HG03108 (cell line): ENCODE data around the gene MCF2L.

ENCODE experiments used
- ATAC-seq: cut with Tn5 transposase; IDR thresholded peaks from one replicate; pipeline ENCODE4 v1.9.1; 2021; ENCODE audit warnings: moderate library complexity; ENCODE audit not compliant: unreplicated experiment

The MCF2L gene

DNA sequence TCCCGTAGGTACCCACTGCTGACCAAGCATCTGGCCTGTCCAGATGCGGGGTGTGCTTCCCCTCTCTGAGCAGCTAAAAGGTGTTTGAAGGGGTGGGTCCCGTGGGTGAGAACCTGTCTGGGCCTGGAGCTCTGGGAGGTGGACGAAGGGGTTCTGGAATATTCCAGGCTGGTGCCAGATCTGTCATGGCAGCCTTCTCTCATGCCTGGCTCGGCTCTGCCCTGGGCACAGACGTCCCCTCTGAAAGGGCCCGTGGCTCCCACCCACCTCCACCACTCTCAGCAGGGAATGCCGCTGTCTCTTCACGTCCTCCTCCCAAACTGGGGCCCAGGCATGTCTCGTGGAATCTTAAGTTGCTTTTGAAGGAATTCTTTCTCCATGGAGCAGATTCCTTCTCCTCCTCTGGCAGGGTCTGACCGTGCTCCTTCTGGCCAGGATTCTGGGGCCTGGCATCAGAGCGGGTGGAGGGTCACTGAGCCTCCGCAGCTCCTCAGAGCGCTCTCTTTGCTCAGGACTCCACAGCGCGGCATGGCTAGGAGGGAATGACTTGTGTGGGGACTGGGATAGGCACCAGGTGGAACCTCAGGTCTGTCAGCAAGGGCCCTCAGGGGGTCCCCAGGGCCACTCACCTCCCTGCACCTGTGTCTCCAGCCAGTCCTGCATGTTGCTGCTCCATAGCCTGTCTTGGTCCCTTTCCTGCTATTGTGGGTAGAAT, 5.9 kb upstream of the MCF2L start:
- ATAC-seq = no peak

DNA sequence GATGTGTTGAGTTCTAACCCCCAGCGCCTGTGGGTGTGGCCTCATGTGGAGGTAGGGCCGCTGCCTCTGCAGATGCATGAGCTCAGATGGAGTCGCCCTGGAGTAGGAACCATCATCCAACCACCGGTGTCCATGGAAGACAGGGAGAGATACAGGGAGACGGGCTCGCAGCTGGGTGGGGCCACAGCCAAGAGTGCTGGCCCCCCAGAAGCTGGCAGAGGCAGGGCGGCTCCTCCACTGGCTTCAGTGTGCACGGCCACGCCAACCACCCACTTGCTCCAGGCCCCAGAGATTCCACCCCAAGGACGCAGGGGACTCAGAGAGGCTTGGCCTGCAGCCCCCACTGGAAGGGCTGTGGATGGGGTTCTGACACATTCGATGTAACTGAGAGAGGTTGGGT, 5.4 kb upstream of the MCF2L start:
- ATAC-seq = no peak

DNA sequence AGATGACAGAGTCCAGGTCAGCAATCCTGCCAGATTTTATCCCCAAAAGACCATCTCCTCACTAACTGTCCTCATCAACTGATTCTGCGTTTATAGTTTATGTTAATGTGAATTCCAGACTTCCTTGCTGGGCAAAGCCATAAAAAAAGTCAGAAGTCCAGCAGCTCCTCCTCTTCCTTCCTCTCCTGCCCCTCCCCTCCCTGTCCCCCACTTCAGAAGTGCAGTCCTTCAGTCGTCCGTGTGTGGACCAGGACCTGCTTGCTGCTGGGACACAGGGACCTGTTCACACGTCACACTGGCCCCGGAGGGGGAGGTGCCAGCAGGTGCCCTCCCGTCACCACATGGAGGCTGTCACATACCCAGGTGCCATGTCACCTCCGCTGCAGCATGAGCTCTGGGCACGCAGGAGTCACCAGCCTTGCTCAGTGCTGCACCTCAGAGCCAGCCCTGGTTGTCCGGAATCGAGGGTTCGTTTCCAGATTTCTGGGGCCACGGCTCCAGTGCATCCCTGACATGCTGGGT, 4.0 kb upstream of the MCF2L start:
- ATAC-seq = no peak

DNA sequence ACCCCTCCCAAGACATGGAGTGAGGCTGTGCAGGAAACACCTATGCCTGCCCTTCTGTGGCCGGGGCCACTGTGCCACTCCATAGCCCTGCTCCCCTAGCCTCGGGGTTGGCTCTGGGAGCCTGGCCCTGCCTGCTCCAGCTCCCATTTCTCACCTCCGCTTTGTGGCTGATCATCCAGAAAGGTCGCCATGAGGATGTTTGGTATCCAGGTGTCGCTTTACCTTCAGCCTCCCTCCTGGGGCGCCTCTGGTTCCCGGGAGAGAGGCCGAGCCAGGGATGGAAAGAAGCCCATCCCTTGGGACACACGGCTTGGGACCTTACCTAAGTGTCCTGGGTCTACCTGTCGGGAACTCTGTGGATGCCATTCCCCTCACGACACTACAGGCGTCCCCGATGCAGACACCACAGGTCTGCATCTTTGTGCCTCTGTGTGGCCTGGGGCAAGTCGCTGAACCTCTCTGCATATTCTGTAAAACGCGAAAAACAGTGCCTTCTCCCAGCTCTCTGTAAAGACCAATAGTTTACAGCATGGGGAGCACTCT, 3.4 kb upstream of the MCF2L start:
- ATAC-seq = no peak

DNA sequence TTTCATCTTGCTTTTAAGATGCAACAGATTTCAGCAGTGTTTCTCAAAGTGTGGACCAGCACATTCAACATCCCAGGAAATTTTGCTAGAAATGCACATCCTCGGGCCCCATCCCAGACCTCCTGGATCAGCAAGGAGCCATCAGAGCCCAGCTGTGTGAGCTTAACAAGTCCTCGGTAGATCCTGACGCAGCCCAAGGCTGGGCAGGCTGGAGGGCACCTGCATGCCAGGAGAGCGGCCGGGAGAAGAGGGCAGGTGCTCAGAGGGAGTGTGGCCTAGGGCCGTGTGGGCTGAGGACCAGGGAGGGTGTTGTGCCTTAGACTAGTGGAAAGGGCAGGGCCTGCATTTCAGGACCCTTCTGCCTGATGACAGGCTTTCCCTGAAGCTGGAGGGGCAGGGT, 2.2 kb upstream of the MCF2L start:
- no peak for ATAC-seq

DNA sequence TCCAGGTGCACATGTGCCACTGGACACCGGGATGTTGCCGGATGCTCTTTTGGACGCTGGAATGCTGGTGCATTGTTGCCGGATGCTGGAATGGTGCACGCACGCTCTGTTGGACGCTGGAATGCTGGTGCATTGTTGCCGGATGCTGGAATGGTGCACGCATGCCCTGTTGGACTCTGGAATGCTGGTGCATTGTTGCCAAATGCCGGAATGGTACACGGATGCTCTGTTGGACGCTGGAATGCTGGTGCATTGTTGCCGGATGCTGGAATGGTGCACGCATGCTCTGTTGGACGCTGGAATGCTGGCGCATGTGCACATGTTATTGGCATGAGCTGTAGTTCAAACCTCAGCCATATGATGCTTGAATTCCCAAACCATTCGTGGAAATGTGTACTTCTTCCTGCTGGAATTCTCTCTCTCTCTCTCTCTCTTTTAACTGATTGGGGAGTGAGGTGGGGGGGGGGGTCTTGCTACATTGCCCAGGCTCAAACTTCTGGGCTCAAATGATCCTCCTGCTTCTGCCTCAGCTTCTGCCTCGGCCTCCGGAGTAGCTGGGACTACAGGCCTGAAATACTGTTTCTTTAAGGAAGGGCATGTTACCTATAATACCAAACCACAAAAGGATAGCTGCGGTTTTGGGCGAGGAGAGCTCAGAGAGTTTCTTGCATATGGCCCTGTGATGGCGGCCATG, 1.2 kb upstream of the MCF2L start:
- ATAC-seq = no peak

DNA sequence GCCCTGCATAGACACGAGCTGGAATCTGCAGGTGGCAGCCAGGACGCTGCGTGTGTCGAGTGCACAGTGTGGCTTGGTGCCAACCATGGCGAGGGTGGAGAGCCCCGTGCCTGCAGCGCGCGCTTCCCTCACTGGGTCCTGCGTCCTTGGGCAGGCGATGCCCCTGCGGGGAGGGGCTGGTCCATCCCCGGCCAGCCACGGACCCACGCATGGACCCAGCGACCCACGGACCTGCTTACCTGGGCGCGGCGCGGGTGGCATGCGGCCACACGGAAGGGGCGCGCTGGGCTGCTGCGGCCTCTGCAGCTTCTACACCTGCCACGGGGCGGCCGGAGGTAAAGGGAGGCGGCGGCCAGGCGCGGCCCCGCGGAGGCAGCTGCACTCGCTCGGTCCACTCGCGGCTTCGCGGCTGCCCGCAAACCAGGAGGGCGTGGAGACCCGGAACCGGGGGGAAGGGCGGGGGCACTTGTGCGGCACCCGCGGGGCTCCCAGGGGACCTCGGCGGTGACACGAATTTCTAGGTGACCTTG, 569 bp upstream of the MCF2L start:
- no peak for ATAC-seq

DNA sequence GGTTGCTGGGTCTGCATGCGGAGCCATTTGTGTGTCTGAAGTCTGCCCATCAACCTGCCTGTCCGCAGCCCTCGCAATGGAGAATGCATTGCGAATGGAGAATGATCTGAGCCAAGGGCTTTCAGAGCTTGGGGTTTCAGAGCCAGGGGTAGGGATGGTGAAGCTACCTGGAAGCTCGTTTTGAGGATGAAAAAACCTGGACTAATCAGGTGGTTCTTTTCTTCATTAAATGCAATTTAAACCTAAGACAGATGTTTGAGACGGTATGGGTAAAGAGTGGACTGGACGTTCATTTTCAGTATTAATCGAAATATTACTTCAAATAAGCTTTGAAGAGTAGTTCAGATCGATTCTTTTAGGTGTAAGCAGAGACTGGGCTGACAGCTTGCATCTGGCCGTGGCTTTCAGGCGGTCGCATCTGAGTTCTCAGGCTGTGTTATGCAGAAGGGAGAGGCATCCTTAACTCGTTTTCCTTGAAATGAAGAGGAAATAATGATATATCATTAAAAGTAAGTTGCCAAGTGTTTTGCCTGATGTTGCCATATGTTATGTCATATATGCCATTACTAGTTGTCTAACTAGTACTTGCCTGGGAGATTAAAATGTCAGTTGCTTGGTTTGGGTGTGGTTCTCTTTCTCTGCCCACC, 801 bp downstream of the MCF2L start:
- ATAC-seq = no peak

DNA sequence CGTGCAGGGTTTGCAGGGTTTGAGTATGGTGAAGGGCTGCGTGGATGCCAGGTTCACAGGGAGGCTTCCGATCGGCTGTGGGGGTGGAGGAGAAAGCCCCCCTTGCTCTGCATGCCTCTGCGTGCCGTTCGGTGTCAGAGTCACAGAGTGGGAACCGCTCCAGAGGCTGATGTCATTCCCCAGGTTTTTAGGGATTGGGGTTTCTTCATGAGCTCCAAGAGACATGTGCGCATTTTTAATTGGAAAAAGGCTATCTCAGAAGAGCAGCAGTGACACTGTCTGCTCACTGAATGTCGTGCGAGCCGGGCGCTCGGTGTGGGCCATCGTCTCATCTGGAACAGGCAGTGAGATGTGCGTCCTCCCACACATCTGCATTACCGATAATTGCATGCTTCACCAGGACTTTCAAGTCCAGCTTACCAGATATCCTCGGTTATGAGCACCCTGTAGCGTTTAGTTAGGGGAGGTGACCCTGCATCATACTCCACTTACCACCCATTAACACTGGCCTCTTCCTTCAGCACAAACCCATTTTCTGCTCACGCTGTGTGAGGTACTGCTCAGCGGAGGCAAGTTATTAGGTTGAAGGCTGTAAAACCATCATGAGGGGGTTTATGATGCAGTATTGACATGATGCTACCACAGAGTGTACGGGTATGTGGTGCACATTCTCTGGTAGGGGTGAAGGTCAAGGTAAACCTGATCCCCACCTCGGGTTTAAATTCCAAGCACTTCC, 1.7 kb downstream of the MCF2L start:
- ATAC-seq = no peak

DNA sequence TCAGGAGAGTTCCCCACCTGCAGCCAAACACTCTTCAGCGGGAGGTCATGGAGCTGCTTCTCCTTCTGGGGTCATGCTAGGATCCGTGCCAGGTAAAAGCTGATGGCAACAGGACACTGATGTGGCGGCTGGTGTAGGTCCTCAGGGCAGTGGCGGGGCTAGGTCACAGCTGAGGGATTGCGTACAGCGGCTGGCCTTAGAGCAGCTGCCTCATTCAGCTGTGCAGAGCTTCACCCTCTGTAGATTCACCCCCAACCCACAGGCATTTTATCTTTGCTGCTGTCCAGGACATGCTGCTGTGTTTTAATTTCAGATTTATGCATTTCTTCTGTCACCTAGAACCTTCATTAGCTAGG, 2.3 kb downstream of the MCF2L start:
- ATAC-seq = no peak

DNA sequence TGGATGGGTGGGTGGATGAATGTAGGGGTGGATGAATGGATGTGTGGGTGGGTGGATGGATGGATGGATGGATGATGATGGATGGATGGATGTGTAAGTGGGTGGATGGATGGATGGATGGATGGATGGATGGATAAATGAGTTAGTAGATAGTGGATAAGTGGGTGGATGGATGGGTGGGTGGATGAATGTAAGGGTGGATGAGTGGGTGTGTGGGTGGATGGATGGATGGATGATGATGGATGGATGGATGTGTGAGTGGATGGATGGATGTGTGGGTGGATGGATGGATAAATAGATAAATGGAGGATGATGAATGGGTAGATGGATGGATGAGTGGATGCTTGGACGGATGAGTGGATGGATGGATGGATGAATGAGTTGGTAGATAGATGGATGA, 3.2 kb downstream of the MCF2L start:
- no peak for ATAC-seq

DNA sequence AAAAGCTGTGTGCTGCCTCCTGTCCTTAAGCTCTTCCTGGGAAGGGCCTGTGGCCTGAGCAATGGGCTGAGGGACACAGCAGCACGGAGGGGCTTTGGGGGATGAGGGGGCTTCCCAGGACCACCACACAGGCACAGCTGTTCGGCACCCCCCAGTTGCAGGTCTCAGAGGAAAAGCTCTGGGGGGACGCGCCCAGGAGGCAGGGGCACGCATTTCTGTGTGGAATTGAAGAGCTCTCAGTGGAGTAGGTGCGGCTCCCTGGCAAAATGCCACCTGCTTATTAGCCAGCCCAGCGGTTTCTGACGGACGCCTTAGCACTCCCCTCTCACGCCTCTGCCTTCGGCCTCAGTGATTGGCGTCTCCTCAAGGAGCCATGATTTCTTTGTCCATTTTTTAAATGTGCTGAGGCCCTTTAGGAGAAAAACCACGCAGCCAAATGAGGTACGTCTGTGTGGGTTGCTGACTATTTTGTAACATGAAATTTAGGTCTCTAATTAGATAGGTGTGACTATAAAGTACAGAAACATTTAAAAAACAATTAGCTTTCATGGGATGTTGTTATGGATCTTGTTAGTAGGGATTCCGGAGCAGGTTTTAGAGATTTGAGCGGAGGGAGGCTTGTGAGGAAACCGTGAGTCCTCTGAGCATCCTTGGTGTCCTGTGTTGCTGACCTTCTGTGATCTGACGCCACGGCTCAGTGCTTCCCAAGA, 4.0 kb downstream of the MCF2L start:
- ATAC-seq = no peak

DNA sequence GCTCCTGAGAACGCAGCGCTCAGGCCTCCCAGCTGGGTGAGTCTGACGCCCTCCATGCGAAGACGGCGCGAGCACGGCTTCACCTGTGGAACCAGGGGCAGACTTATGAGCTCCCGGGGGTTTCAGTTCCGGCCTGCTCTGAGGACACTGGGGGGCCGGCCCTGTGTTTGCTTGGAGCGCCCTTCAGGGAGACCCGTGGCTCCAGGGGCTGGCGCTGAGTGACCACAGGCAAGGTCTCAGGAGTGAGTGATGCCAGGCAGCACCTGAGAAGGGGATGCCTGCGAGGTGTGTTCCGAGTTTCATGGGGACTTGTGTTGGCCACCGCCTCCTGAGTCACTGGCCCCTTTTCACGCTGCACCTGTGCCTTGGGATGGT, 4.5 kb downstream of the MCF2L start:
- ATAC-seq = no peak

DNA sequence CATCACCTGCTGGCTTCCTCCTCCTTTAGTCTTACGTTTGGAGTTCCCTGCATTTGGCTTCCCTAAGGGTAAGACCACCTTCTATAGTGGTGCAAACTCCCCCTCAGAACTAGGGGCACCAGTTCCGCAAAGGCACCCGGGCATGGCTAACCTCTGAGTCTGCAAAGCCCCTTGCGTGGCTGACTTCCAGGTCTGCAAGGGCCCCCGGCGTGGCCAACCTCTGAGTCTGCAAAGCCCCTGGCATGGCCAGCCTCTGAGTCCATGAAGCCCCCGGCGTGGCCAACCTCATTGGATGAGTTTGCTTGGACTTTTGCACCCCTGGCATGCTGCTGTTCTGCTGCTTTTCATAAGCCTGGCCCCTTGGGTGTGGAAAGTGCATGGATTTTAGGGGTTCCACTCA, 5.1 kb downstream of the MCF2L start:
- no peak for ATAC-seq

DNA sequence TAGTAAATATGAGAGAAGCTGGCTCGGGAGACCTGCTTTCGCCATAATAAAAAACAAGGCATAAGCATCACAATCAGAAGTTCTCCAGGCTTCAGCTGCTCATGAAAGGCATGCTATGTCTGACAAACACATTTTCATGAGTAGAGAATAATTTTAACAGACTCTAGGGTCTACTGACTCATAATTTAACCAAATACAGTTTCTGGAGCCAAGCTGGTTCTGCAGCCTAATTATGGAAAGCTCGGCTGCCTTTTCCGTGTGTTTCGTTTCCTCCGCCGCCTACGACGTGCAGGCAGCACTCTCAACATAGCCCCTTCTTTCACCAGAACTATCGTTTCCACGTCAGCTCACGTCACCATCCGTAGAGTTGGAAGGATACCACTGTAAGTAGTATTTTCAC, 5.7 kb downstream of the MCF2L start:
- no peak for ATAC-seq

DNA sequence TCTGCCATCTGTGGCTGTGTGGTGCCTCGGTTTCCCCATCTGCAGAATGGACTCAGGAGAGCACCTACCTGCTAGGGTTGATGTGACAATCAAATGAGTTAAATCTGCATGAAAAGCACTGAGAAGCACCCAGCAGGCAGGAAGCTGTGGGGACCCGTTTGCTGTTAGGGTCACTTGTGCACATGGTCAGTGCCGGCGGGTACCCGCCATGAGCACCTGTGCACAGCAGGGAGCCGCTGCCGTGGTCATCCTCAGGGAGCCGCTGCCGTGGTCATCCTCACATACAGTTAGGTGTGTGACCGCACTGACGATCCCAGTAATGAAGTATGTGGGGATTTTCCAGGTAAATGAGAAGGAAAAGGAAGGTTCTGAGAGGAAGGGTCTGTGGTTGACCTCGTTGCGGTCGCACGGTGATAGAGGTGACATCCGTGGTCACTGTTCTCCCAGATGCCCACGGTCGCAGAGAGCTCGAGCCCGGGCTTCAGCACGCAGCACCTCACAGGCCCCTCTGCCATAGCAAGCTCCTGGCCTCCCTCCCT, 6.5 kb downstream of the MCF2L start:
- no peak for ATAC-seq

DNA sequence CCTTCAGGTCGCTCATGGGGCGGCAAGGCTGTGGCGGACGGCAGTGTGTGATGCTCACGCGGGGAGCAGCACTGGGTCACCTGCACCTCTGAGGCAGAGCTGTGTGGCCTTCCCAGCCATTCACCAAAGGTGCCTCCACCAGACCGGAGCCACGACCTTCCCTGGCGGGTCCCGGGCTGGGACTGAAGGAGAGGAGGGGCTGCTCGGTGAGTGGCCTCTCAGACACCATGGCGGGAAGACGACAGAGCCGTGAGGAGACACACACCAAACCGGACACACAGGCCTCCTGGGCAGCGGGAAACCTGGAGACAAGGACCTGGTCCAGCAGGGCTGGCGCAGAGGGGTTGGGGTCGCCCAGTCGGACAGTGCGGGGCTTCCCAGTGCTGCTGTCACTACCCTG, 7.5 kb downstream of the MCF2L start:
- no peak for ATAC-seq

DNA sequence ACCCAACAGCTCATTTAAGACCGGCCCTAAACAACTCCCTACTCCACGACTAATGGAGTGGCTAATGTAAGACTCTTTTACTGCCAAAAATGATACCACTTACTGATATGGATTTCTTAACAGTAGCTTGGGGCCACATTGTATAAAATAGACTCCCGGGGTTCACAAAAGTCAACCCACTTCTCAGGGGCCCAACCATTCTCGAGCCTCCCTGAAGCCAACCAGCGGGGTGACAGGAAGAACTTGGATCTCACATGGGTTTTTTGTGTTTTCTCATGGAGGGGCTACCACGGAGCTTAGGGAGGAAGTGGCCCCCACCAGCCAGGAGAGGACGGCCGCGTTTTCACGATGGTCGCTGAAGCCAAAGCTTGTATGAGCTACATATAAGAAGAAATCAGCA, 8.1 kb downstream of the MCF2L start:
- no peak for ATAC-seq

DNA sequence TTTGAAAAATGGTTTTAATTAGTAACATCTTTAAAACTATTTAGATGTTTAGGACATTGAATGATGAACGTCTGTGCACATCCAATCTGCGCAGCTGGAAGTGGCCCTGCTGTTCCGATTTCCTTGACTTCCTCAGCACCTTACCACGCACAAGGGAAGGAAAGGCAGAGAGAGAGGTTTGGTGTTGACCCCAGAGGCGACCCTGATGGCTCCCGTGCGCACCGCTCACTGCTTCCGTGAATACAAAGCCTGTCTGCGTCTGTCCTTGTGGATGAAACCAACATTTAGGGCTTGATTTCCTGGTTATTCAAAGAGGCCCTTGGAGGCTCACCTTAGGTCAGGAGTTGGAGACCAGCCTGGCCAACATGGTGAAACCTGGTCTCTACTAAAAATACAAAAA, 8.5 kb downstream of the MCF2L start:
- ATAC-seq = no peak
